K562 (cell line): Measurements from ENCODE around the gene RPUSD1. TPM values are rescaled to one million over a fixed set of nuclear protein-coding genes. Genes with fewer than 3 reads are reported as not detected.

ENCODE experiments used
- ATAC-seq: fragments of 200-7000 bp; cut with Tn5 transposase; 3 replicates; pipeline ENCODE4 v1.9.1; 2020; ENCODE audit warnings: moderate library complexity
- BruUV-seq: library from RNA; stranded (reverse); fragments of 400-500 nt; replicated peaks from 2 replicates; lab custom pipeline; 2021; lab: Mats Ljungman, UMichigan
- CTCF ChIA-PET: fragments of 300-600 bp; formaldehyde crosslinking; extraction: SDS; loops from one replicate; lab custom pipeline; 2021; ENCODE audit warnings: low intra/inter-chr PET ratio; lab: Yijun Ruan, JAX
- POLR2A ChIA-PET: fragments of 300-600, 350-650 bp; sonication (Branson Sonifier 250); formaldehyde crosslinking; extraction: SDS; loops from one replicate; lab custom pipeline; 2021; ENCODE audit warnings: antibody characterized with exemption, inconsistent platforms; lab: Yijun Ruan, JAX
- DNase-seq, 4 experiments: peaks; one replicate each; pipeline versions ENCODE4 v3.0.0 to v3.0.0-alpha.2; 2011 to 2018; ENCODE audit warnings: low spot score in 3 of 4, mixed read lengths in 3 of 4; ENCODE audit errors: extremely low read depth in 1 of 4
- FAIRE-seq: peaks from 2 replicates; lab custom pipeline; 2011; peaks lifted over from hg19 to GRCh38; lab: Jason Lieb, UNC
- H2AFZ ChIP-seq: 2 replicates; pipeline ENCODE4 v1.6.0; 2011; ENCODE audit warnings: low read depth, low read length, control low read depth, inconsistent platforms
- H3K27ac ChIP-seq: fragments of 200-600 bp; 3 replicates; pipeline ENCODE4 v1.8.0; 2011; ENCODE audit warnings: low read depth, mild to moderate bottlenecking, control low read depth, inconsistent platforms, low read length, moderate library complexity, mixed read lengths; ENCODE audit errors: extremely low read depth
- H3K27me3 ChIP-seq, 2 experiments: fragments of 300-600 bp in 1 of 2; 2 replicates in 1 of 2; 3 replicates in 1 of 2; pipeline versions ENCODE4 v1.6.0 to v1.8.0; 2011; ENCODE audit warnings: inconsistent platforms in 2 of 2, low read length in 2 of 2, mild to moderate bottlenecking in 1 of 2, mixed read lengths in 1 of 2, moderate library complexity in 1 of 2; ENCODE audit not compliant: control insufficient read depth in 2 of 2, insufficient read depth in 2 of 2
- H3K36me3 ChIP-seq: fragments of 300-600 bp; 3 replicates; pipeline ENCODE4 v1.8.0; 2011; ENCODE audit warnings: mild to moderate bottlenecking, low read length, inconsistent platforms; ENCODE audit not compliant: control insufficient read depth, insufficient read depth
- H3K4me1 ChIP-seq, 2 experiments: fragments of 200-600 bp in 1 of 2; replicated peaks in 1 of 2; 2 replicates in 1 of 2; 3 replicates in 1 of 2; pipeline versions ENCODE4 v1.5.1 to v1.8.0; 2011; ENCODE audit warnings: inconsistent platforms in 2 of 2, low read length in 2 of 2, mild to moderate bottlenecking in 1 of 2, mixed read lengths in 1 of 2, moderate library complexity in 1 of 2; ENCODE audit not compliant: control insufficient read depth in 2 of 2, insufficient read depth in 2 of 2
- H3K4me2 ChIP-seq: 2 replicates; pipeline ENCODE4 v1.6.1; 2011; ENCODE audit warnings: low read length, control low read depth, inconsistent platforms, mixed read lengths; ENCODE audit not compliant: insufficient read depth
- H3K4me3 ChIP-seq: fragments of 200-600 bp; sonication (generic), shearing (Covaris generic); 2 replicates; pipeline ENCODE4 v1.5.1; 2016; ENCODE audit warnings: control low read depth, inconsistent platforms
- H3K79me2 ChIP-seq: fragments of 200-600 bp; 3 replicates; pipeline ENCODE4 v1.8.0; 2011; ENCODE audit warnings: low read length, inconsistent platforms; ENCODE audit not compliant: control insufficient read depth, insufficient read depth
- H3K9ac ChIP-seq, 2 experiments: 2 replicates each; pipeline versions ENCODE4 v1.6.0 to v1.6.1; 2011; ENCODE audit warnings: low read depth in 2 of 2, low read length in 2 of 2, control low read depth in 1 of 2, inconsistent platforms in 1 of 2, mild to moderate bottlenecking in 1 of 2, mixed read lengths in 1 of 2; ENCODE audit not compliant: insufficient read depth in 1 of 2
- H3K9me1 ChIP-seq: one replicate; pipeline ENCODE4 v1.6.0; 2011; ENCODE audit warnings: inconsistent platforms, mild to moderate bottlenecking, low read length, moderate library complexity; ENCODE audit not compliant: control insufficient read depth, insufficient read depth
- H3K9me3 ChIP-seq: replicated peaks from 2 replicates; pipeline ENCODE4 v1.5.1; 2011; ENCODE audit warnings: low read depth, low read length, inconsistent platforms; ENCODE audit not compliant: control insufficient read depth, insufficient read depth
- H4K20me1 ChIP-seq: replicated peaks from 2 replicates; pipeline ENCODE4 v1.6.1; 2011; ENCODE audit warnings: low read length, inconsistent platforms, mixed read lengths; ENCODE audit not compliant: control insufficient read depth, insufficient read depth
- BDP1 ChIP-seq: IDR thresholded peaks from 3 replicates; pipeline ENCODE4 v1.6.1; 2011; ENCODE audit not compliant: insufficient read length, insufficient read depth
- HDAC2 ChIP-seq: fragments of 450-650 bp; IDR thresholded peaks from 2 replicates; pipeline ENCODE4 v1.6.1; 2016; ENCODE audit warnings: mild to moderate bottlenecking
- KDM4B ChIP-seq, 2 experiments: fragments of 450-650 bp in 1 of 2; sonication (generic) in 1 of 2; IDR thresholded peaks; 2 replicates each; pipeline ENCODE4 v1.6.1; 2016 to 2017; ENCODE audit warnings: borderline replicate concordance in 2 of 2, antibody characterized with exemption in 1 of 2, low read depth in 1 of 2, mild to moderate bottlenecking in 1 of 2
- MNT ChIP-seq, 2 experiments: fragments of 450-650 bp; conservative IDR thresholded peaks; 2 replicates each; pipeline ENCODE4 v1.6.1; 2017; ENCODE audit warnings: mild to moderate bottlenecking in 2 of 2, moderate library complexity in 2 of 2
- NCOA4 ChIP-seq: fragments of 450-650 bp; IDR thresholded peaks from 2 replicates; pipeline ENCODE4 v1.6.1; 2018; ENCODE audit warnings: mild to moderate bottlenecking; ENCODE audit not compliant: partially characterized antibody
- NFXL1 ChIP-seq: fragments of 450-650 bp; formaldehyde crosslinking; IDR thresholded peaks from 2 replicates; pipeline ENCODE4 v1.4.0; 2021; ENCODE audit warnings: mild to moderate bottlenecking
- RBBP5 ChIP-seq: fragments of 200-600 bp; sonication (generic); IDR thresholded peaks from 2 replicates; pipeline ENCODE4 v1.6.1; 2012; ENCODE audit warnings: borderline replicate concordance, mild to moderate bottlenecking, low read length, control low read depth, inconsistent platforms; ENCODE audit not compliant: insufficient read depth, poor library complexity, severe bottlenecking
- RBM17 ChIP-seq: fragments of 200-400 bp; formaldehyde crosslinking; IDR thresholded peaks from 2 replicates; pipeline ENCODE4 v1.6.1; 2017; ENCODE audit warnings: low read depth, mild to moderate bottlenecking, low read length, borderline replicate concordance
- SMC3 ChIP-seq: conservative IDR thresholded peaks from 2 replicates; pipeline ENCODE4 v1.6.1; 2011; ENCODE audit warnings: low read depth, low read length, improper control_type of control experiment; ENCODE audit not compliant: insufficient read depth
- WHSC1 ChIP-seq: IDR thresholded peaks from one replicate; pipeline ENCODE4 v1.6.1; 2012; ENCODE audit warnings: low read length, control low read depth, inconsistent platforms
- XRCC5 ChIP-seq: fragments of 200-400 bp; formaldehyde crosslinking; IDR thresholded peaks from 2 replicates; pipeline ENCODE4 v1.6.1; 2017; ENCODE audit warnings: low read depth, mild to moderate bottlenecking, low read length
- WGBS: fragments of 100-300 bp; shearing (Covaris generic); methylation state at CpG from one replicate; pipeline ENCODE4 v1.1.6; 2016; ENCODE audit warnings: low coverage, mixed read lengths; ENCODE audit not compliant: insufficient coverage; ENCODE audit errors: missing lambda C conversion rate; 5-methylcytosine and 5-hydroxymethylcytosine counted together
- in situ Hi-C: fragments of 300-500 bp; cut with MboI; formaldehyde crosslinking; loops from 4 replicates; pipeline ENCODE4 v1.15.0; 2018; ENCODE audit warnings: inconsistent platforms, mixed read lengths
- intact Hi-C: fragments of 100-400 bp; cut with micrococcal nuclease; formaldehyde crosslinking; loops from 2 replicates; pipeline ENCODE4 v1.14.2; 2022
- polyA plus RNA-seq, 8 experiments: library from polyadenylated mRNA; depleted of rRNA in 4 of 8; stranded (reverse) in 5 of 8; unstranded in 3 of 8; fragments of >200 nt; fragmentation: Nextera tagmentation in 2 of 8; fragmentation: Illumina TruSeq in 1 of 8; extraction: Ambion mirVana in 2 of 8; extraction: Trizol in 1 of 8; gene quantifications; 2 replicates each; pipeline versions ENCODE4 v1.2.1 to v1.2.3, GENCODE V29; 2011 to 2014; ENCODE audit warnings: inconsistent platforms in 1 of 8, missing spikeins in 1 of 8
- total RNA-seq, 7 experiments: library from RNA; depleted of rRNA in 6 of 7; stranded (reverse); fragments of >200 nt in 6 of 7; fragmentation: Illumina TruSeq in 2 of 7; extraction: Trizol in 2 of 7; gene quantifications; 2 replicates each; pipeline versions ENCODE4 v1.2.1 to v1.2.3, GENCODE V29; 2011 to 2021; ENCODE audit warnings: low replicate concordance in 1 of 7
- TF ChIP-seq, protein P1 (sequence below), 2 experiments: fragments of 250-450 bp in 1 of 2; fragments of 450-650 bp in 1 of 2; sonication (Bioruptor Pico) in 1 of 2; IDR thresholded peaks; 2 replicates each; pipeline versions ENCODE4 v1.6.1 to v1.8.0; 2016 to 2021; ENCODE audit warnings: mild to moderate bottlenecking in 2 of 2, moderate library complexity in 2 of 2, missing compliant biosample characterization in 1 of 2, missing genetic modification characterization in 1 of 2
- TF ChIP-seq, protein P2 (sequence below): fragments of 450-650 bp; formaldehyde crosslinking; IDR thresholded peaks from 2 replicates; pipeline ENCODE4 v1.4.0; 2020; ENCODE audit warnings: mild to moderate bottlenecking, moderate library complexity

RPUSD1 gene
- total and polyA plus RNA-seq, 9 of the 15 experiments (the other 6 are each of a cell fraction or from before 2014, with no cell fraction given) = 0.45 to 56.6 (median 12.0) TPM

DNA sequence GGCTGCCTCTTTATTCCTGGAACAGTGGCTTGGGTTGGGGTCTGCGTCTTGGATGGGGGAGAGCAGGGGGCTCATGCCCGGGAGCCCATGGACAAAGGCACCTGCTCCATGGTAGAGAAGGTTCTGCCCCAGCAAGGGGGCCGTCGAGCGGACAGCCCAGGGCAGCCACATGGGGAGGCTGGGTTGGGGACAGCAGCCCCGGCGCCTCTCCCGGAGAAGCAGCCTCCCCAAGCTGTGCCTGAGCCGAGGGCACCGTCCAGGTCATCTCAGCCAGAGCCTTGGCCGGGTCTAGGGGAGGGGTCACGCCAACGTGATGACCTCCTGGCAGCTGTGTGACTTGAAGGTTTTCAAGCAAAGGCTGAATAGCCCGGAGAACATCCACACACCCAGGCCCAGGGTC is 45.2 kb upstream of the RPUSD1 start:
- H3K4me1 ChIP-seq = peaks cover 0 to 22% of the 10 kb centered on the region in 2 experiments; a peak in 3 of 5 replicates
- CTCF ChIA-PET = no interaction called here
- peaks cover 1% of the 10 kb centered on the region; the same call in 1 of the 2 replicates for H3K9me3 ChIP-seq
- intact Hi-C loops (no loop called here), in situ Hi-C loops (no loop called here)
- H3K9me1 ChIP-seq = no peaks in the 10 kb centered on the region
- no peaks in the 10 kb centered on the region for H3K36me3 ChIP-seq
- no peak for TF ChIP-seq KDM4B (IDR thresholded peaks at IDR 0.05; ENCODE audit: borderline replicate concordance in 2 of 2, low read depth in 1 of 2)
- TF ChIP-seq NFXL1 (CRISPR knock-in tag) = no peak
- TF ChIP-seq, protein P1, sequence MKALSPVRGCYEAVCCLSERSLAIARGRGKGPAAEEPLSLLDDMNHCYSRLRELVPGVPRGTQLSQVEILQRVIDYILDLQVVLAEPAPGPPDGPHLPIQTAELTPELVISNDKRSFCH (CRISPR knock-in tag; IDR thresholded peaks at IDR 0.05) = no peak
- TF ChIP-seq, protein P1 (tag; IDR thresholded peaks at IDR 0.05) = no peak
- TF ChIP-seq SMC3 = no peak
- no peak for TF ChIP-seq WHSC1
- no peak for TF ChIP-seq BDP1
- TF ChIP-seq NCOA4 = no peak
- TF ChIP-seq RBBP5 = no peak
- TF ChIP-seq, protein P2, sequence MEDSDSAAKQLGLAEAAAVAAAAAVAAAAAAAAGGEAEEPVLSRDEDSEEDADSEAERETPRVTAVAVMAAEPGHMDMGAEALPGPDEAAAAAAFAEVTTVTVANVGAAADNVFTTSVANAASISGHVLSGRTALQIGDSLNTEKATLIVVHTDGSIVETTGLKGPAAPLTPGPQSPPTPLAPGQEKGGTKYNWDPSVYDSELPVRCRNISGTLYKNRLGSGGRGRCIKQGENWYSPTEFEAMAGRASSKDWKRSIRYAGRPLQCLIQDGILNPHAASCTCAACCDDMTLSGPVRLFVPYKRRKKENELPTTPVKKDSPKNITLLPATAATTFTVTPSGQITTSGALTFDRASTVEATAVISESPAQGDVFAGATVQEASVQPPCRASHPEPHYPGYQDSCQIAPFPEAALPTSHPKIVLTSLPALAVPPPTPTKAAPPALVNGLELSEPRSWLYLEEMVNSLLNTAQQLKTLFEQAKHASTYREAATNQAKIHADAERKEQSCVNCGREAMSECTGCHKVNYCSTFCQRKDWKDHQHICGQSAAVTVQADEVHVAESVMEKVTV (CRISPR knock-in tag) = no peak
- TF ChIP-seq XRCC5 = no peak
- TF ChIP-seq RBM17 = no peak
- no peak for TF ChIP-seq MNT (conservative IDR thresholded peaks at IDR 0.05)
- TF ChIP-seq HDAC2 = no peak
- POLR2A ChIA-PET = no interaction called here
- 6% methylated on average over 14 of the region's 14 CpGs for WGBS
- no peak overlapping the region for H3K4me2 ChIP-seq
- H3K27ac ChIP-seq = no peak overlapping the region
- FAIRE-seq (no peak), DNase-seq (no peak), ATAC-seq (no peak)
- H3K79me2 ChIP-seq = no peaks in the 10 kb centered on the region
- BruUV-seq = no TSS peak
- no peak overlapping the region for H2AFZ ChIP-seq
- H3K4me3 ChIP-seq = no peak overlapping the region
- no peaks in the 10 kb centered on the region for H4K20me1 ChIP-seq
- peaks cover 31 to 56% of the 10 kb centered on the region in 2 experiments; a peak in 4 of 5 replicates for H3K27me3 ChIP-seq
- no peak overlapping the region for H3K9ac ChIP-seq
